AG09309 (cell line): ENCODE measurements around the gene RPAP3.

Source experiments
- DNase-seq: peaks from one replicate; pipeline ENCODE4 v3.0.0-alpha.2; 2010; ENCODE audit warnings: low read depth
- H3K4me3 ChIP-seq: 2 replicates; pipeline ENCODE4 v1.5.1; 2011; ENCODE audit warnings: mild to moderate bottlenecking, low read depth, low read length, moderate library complexity; ENCODE audit not compliant: control insufficient read depth
- TF ChIP-seq, protein P1 (sequence below): IDR thresholded peaks from 2 replicates; pipeline ENCODE4 v1.5.1; 2011; ENCODE audit warnings: mild to moderate bottlenecking, low read depth, low read length, inconsistent platforms; ENCODE audit not compliant: insufficient read depth, control insufficient read depth; ENCODE audit errors: missing control alignments

RPAP3 gene

DNA sequence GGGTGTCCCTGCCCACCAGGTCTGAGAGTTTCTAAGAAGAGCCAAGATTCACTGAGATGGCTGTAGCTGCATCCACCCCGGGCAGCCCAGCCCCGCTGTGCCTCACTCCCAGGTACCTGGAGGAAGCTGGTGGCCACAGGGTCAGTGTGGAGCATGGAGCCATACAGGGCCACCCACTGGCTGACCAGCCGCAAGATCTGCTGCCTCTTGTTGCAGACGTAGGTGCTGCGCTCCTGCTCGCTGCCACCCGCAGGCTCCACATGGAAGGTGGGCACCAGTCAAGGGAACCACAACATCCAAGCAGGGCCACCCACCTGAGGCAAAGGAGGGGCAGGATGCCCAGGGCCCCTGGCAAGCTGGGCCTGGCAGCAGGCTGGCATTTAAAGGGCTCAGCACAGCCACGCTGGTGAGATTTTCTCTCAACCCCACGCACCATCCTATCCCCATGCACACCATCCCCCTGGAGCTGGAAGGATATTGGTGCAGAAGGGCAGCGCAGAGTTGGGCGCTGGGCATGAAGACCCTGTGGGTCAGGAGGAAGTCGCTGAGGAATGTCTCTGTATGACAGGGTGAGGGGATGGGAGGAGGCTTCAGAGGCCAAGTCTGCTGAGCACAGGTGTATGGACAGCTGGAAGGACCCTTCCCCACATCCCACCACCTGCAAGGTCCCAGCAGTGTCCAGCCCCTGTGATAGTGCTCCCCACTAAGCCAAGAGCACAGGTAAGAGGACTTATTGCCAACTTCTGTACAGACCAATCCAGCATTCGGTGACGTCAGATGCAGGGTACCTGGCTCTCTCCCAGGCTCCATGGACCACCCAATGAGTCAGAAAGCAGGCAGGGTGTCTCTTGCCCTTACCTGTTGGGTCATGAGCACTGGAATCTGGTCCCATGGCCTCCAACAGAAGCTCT is 42.0 kb upstream of the RPAP3 start:
- H3K4me3 ChIP-seq = no peak overlapping the region
- TF ChIP-seq, protein P1, sequence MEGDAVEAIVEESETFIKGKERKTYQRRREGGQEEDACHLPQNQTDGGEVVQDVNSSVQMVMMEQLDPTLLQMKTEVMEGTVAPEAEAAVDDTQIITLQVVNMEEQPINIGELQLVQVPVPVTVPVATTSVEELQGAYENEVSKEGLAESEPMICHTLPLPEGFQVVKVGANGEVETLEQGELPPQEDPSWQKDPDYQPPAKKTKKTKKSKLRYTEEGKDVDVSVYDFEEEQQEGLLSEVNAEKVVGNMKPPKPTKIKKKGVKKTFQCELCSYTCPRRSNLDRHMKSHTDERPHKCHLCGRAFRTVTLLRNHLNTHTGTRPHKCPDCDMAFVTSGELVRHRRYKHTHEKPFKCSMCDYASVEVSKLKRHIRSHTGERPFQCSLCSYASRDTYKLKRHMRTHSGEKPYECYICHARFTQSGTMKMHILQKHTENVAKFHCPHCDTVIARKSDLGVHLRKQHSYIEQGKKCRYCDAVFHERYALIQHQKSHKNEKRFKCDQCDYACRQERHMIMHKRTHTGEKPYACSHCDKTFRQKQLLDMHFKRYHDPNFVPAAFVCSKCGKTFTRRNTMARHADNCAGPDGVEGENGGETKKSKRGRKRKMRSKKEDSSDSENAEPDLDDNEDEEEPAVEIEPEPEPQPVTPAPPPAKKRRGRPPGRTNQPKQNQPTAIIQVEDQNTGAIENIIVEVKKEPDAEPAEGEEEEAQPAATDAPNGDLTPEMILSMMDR = no peak
- DNase-seq = no peak

DNA sequence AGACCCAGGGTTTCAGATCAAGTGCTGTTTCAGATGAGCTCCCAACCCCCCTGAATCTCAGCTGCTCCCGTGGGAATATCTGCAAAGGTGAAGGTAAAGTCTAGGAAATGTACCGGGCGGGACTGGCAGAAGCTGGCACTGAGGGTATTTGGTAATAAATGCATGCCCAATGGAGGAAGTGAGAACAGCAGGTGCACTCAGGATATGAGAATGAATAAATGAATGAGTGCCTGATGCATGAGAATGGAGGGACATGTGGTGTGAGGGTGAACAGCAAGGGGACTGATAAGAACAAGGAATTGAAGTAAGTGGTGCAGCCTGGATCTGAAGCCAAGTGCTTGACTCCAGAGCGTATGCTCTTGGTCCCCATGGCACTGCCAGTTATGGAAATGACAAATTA is 41.3 kb upstream of the RPAP3 start:
- TF ChIP-seq, protein P1 = no peak
- no peak for DNase-seq
- no peak overlapping the region for H3K4me3 ChIP-seq

DNA sequence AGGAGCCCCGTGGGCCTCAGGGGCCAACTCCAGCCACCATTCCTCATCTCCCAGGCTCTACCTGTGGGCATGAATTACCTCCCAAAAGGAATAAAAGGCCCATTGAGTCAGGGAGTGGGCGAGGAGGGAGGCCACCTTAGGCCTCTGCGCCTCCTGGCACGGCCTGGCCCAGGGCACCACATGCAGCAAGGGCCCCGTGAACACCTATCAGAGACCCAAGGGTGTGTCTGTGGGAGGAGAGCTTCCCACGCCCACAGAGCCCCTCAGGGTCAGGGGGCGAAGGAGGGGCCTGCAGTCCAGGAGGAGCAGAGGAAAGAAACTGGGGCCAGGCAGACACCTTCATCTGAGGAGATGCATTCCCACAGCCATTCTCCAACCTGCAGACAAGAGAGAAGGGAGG is 40.7 kb upstream of the RPAP3 start:
- H3K4me3 ChIP-seq = no peak overlapping the region
- DNase-seq = no peak
- TF ChIP-seq, protein P1 = no peak

DNA sequence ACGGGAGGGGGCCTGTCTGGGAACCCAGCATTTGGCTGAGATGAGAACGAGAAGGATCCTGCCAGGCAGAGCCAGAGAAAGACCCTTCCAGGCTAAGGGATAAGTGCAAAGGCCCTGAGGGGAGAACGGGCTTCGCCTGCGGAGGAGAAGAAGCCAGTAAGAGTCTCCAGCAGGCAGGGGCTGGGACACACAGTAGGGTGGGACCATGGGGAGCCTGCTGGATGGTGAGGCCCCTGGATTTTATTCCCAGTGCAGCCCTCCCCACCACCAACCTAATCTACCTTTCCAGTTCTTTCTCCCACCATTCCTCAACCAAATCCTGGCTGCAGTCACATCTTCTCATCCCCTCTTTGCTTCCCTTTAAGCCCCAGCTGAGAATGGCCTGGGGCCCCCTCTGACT is 40.2 kb upstream of the RPAP3 start:
- no peak for DNase-seq
- H3K4me3 ChIP-seq = no peak overlapping the region
- TF ChIP-seq, protein P1 = no peak

DNA sequence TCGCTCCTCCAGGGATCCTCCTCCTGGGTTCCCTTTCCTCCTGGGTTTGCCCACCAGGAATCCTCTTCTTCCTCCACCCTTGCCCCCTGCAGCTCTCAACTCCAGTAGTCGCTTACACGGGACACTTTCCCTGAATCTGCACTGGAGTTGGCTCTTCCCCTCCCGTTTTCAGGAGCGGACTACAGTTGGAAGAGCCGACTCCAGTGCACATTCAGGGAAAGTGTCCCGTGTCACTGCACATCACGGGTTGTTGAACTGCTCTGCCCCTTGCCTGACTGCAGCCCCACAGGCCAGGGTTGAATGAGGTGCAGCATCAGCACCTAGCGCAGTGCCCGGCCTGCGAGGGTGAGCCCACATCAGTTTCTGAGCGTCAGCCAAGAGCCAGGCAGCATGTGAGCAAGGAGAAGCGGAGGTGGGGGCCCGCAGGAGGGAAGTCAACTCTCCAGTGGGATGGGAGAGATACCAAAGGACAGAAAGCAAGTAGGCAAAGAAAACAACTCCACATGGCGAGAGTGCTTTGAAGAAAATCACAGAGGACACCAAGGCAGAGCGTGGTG is 39.7 kb upstream of the RPAP3 start:
- TF ChIP-seq, protein P1 = no peak
- no peak for DNase-seq
- H3K4me3 ChIP-seq = no peak overlapping the region

DNA sequence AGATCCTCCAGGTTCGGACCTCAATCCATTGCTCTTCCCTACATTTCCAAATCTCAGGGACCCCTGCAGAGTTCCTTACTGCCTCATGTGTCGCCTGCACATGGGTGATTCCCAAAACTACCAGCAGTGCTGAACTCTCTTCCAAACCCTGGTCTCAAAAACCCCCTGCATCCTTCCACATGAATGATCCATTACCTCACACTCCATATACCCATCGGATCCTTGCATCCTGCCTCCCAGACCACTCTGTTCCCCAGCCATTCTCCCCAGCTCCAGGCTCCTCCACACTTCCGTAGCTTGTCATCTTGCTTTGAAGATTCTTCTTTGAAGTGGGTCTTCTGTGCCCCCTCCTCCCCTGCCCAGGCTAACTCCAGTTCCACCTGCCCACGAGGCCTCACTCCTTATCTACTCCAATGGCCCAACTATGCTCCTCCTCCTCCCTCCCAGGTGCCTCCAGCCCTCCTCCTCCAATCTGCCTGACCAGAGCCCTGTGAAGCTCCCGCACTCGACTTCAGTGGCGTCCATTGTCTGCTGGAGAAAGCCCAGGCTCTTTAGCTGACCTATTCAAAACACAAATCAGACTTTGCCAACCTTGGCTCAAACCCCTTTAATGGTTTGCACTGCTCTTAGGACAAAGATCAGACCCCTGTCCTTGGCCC is 39.1 kb upstream of the RPAP3 start:
- TF ChIP-seq, protein P1 = no peak
- no peak overlapping the region for H3K4me3 ChIP-seq
- no peak for DNase-seq
